HUES48 (cell line): ENCODE results near the gene SPOCK2.

Source experiments
- H3K27ac ChIP-seq: one replicate; pipeline ENCODE4 v1.7.0; 2013; ENCODE audit warnings: low read depth, low read length, inconsistent platforms
- H3K27me3 ChIP-seq: 2 replicates; pipeline ENCODE4 v1.6.1; 2013; ENCODE audit warnings: mild to moderate bottlenecking, low read length; ENCODE audit not compliant: control insufficient read depth, insufficient read depth
- H3K36me3 ChIP-seq: 2 replicates; pipeline ENCODE4 v1.6.1; 2013; ENCODE audit warnings: low read length; ENCODE audit not compliant: control insufficient read depth, insufficient read depth
- H3K4me1 ChIP-seq: 2 replicates; pipeline ENCODE4 v1.6.1; 2013; ENCODE audit warnings: mild to moderate bottlenecking, low read length; ENCODE audit not compliant: control insufficient read depth, insufficient read depth
- H3K4me3 ChIP-seq: 2 replicates; pipeline ENCODE4 v1.5.1; 2013; ENCODE audit warnings: mild to moderate bottlenecking, low read depth, low read length
- H3K9ac ChIP-seq: 2 replicates; pipeline ENCODE4 v1.6.1; 2013; ENCODE audit warnings: mild to moderate bottlenecking, low read depth, low read length, moderate library complexity
- H3K9me3 ChIP-seq: 2 replicates; pipeline ENCODE4 v1.6.1; 2013; ENCODE audit warnings: low read length; ENCODE audit not compliant: control insufficient read depth, insufficient read depth

Gene SPOCK2

GRCh38 chr10:72107325-72108003, 19.1 kb upstream of the SPOCK2 start:
- Histone ChIP-seq H3K36me3 (no peaks in the 10 kb centered on the region), H3K4me3 (no peak overlapping the region), H3K27me3 (no peaks in the 10 kb centered on the region), H3K9me3 (no peaks in the 10 kb centered on the region), H3K27ac (no peak overlapping the region), H3K4me1 (peaks cover 7% of the 10 kb centered on the region; the same call in 1 of the 2 replicates), H3K9ac (no peak overlapping the region)

GRCh38 chr10:72106896-72107295, 18.5 kb upstream of the SPOCK2 start:
- no peak overlapping the region for H3K27ac ChIP-seq

GRCh38 chr10:72106154-72106849, 18.0 kb upstream of the SPOCK2 start:
- H3K27ac ChIP-seq, result no peak overlapping the region
- H3K4me1 ChIP-seq, result peaks cover 7% of the 10 kb centered on the region; the same call in 1 of the 2 replicates
- 0 out of 2 replicates have a peak, but pooled peaks cover 6% of the 10 kb centered on the region for H3K36me3 ChIP-seq
- H3K4me3 ChIP-seq, result no peak overlapping the region
- H3K9me3 ChIP-seq, result no peaks in the 10 kb centered on the region
- H3K9ac ChIP-seq, result no peak overlapping the region
- no peaks in the 10 kb centered on the region for H3K27me3 ChIP-seq

More at GRCh38 chr10:72106896-72107295, 18.5 kb upstream of the SPOCK2 start:
- H3K27me3 ChIP-seq, result no peaks in the 10 kb centered on the region
- H3K9ac ChIP-seq, result no peak overlapping the region
- no peaks in the 10 kb centered on the region for H3K9me3 ChIP-seq
- peaks cover 7% of the 10 kb centered on the region; the same call in 1 of the 2 replicates for H3K4me1 ChIP-seq
- no peak overlapping the region for H3K4me3 ChIP-seq
- 0 out of 2 replicates have a peak, but pooled peaks cover 4% of the 10 kb centered on the region for H3K36me3 ChIP-seq

GRCh38 chr10:72105710-72106109, 17.4 kb upstream of the SPOCK2 start:
- H3K9me3 ChIP-seq, result no peaks in the 10 kb centered on the region
- peaks cover 7% of the 10 kb centered on the region; the same call in 1 of the 2 replicates for H3K4me1 ChIP-seq
- no peaks in the 10 kb centered on the region for H3K27me3 ChIP-seq
- H3K27ac ChIP-seq, result no peak overlapping the region
- H3K4me3 ChIP-seq, result no peak overlapping the region
- 0 out of 2 replicates have a peak, but pooled peaks cover 6% of the 10 kb centered on the region for H3K36me3 ChIP-seq
- no peak overlapping the region for H3K9ac ChIP-seq

GRCh38 chr10:72105098-72105475, 16.7 kb upstream of the SPOCK2 start:
- no peaks in the 10 kb centered on the region for H3K27me3 ChIP-seq
- H3K4me1 ChIP-seq, result peaks cover 7% of the 10 kb centered on the region; the same call in 1 of the 2 replicates
- H3K36me3 ChIP-seq, result 0 out of 2 replicates have a peak, but pooled peaks cover 6% of the 10 kb centered on the region
- no peak overlapping the region for H3K27ac ChIP-seq
- H3K4me3 ChIP-seq, result no peak overlapping the region
- H3K9me3 ChIP-seq, result no peaks in the 10 kb centered on the region
- H3K9ac ChIP-seq, result no peak overlapping the region

- Histone ChIP-seq H3K27ac (no peak overlapping the region), H3K9me3 (no peaks in the 10 kb centered on the region), H3K4me3 (no peak overlapping the region), H3K36me3 (0 out of 2 replicates have a peak, but pooled peaks cover 6% of the 10 kb centered on the region), H3K4me1 (peaks cover 7% of the 10 kb centered on the region; the same call in 1 of the 2 replicates), H3K9ac (no peak overlapping the region), H3K27me3 (no peaks in the 10 kb centered on the region)
Observed at GRCh38 chr10:72104472-72105097, 16.2 kb upstream of the SPOCK2 start.

GRCh38 chr10:72099600-72099921, 11.2 kb upstream of the SPOCK2 start:
- Histone ChIP-seq H3K4me1 (peaks cover 4% of the 10 kb centered on the region; the same call in 1 of the 2 replicates), H3K27me3 (no peaks in the 10 kb centered on the region), H3K27ac (no peak overlapping the region), H3K36me3 (peaks cover 17% of the 10 kb centered on the region), H3K4me3 (no peak overlapping the region), H3K9me3 (no peaks in the 10 kb centered on the region), H3K9ac (no peak overlapping the region)

GRCh38 chr10:72098836-72099599, 10.7 kb upstream of the SPOCK2 start:
- H3K9me3 ChIP-seq, result no peaks in the 10 kb centered on the region
- peaks cover 17% of the 10 kb centered on the region for H3K36me3 ChIP-seq
- no peaks in the 10 kb centered on the region for H3K27me3 ChIP-seq
- no peak overlapping the region for H3K4me3 ChIP-seq
- H3K27ac ChIP-seq, result no peak overlapping the region
- 0 out of 2 replicates have a peak, but pooled peaks cover under 1% of the 10 kb centered on the region for H3K4me1 ChIP-seq
- no peak overlapping the region for H3K9ac ChIP-seq

GRCh38 chr10:72098301-72098835, 10.0 kb upstream of the SPOCK2 start:
- Histone ChIP-seq H3K9ac (no peak overlapping the region), H3K9me3 (no peaks in the 10 kb centered on the region), H3K4me3 (no peak overlapping the region), H3K27me3 (no peaks in the 10 kb centered on the region), H3K27ac (no peak overlapping the region), H3K4me1 (no peaks in the 10 kb centered on the region), H3K36me3 (peaks cover 17% of the 10 kb centered on the region)

- Histone ChIP-seq H3K27me3 (no peaks in the 10 kb centered on the region), H3K4me1 (no peaks in the 10 kb centered on the region), H3K27ac (no peak overlapping the region), H3K9me3 (no peaks in the 10 kb centered on the region), H3K36me3 (peaks cover 17% of the 10 kb centered on the region), H3K4me3 (no peak overlapping the region), H3K9ac (no peak overlapping the region)
Observed at GRCh38 chr10:72097448-72098300, 9.3 kb upstream of the SPOCK2 start.
